HL-60/S4 (cell line): Measurements from ENCODE around the gene DIPK1B.

Experiments
- in situ Hi-C: fragments of 300-500 bp; cut with MboI; formaldehyde crosslinking; loops from 2 replicates; pipeline ENCODE4 v1.14.3; 2022; ENCODE audit warnings: low sequenced_read_pairs

Gene DIPK1B

DNA sequence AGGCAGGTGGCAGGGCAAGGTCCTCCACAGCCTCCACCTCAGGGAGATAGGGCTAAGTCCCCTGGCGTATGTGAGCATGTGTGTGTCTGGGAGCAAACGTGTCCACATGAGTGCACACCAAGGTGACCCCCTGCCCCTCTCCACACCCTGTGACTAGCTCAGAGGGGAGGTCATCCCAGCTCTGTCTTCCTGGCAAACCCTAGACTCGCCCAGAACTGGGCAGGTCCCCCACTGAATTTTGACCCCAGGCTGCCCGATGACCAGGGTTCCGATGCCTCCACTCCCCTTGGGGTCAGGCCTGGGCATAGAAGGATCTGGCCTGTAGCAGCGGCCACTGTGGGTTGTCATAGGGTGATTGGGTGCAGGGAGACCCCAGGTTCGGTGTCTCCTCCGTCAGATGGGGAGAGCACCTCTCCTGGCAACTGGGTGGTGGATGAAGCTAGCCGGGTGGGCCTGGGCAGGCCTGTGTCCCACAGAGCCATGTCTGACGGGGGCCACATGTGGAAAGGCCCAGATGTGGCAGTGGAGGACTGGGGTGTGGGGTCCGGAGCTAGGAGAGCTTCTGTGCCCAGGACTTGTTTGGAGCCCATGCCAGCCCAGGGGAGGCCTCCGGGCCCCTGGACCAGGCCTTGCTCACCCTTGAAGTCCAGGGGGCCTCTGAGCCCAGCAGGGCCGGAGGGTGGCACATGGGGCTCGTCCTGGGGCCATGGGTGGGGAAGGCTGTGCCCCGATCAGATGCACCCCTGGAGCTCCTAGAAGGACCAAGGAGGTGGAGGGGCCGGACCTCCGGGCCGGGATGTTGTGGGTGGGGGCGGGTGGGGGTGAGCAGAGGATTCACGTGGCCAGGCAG, 6.2 kb downstream of the DIPK1B start:
- in situ Hi-C loops: no loop called here

DNA sequence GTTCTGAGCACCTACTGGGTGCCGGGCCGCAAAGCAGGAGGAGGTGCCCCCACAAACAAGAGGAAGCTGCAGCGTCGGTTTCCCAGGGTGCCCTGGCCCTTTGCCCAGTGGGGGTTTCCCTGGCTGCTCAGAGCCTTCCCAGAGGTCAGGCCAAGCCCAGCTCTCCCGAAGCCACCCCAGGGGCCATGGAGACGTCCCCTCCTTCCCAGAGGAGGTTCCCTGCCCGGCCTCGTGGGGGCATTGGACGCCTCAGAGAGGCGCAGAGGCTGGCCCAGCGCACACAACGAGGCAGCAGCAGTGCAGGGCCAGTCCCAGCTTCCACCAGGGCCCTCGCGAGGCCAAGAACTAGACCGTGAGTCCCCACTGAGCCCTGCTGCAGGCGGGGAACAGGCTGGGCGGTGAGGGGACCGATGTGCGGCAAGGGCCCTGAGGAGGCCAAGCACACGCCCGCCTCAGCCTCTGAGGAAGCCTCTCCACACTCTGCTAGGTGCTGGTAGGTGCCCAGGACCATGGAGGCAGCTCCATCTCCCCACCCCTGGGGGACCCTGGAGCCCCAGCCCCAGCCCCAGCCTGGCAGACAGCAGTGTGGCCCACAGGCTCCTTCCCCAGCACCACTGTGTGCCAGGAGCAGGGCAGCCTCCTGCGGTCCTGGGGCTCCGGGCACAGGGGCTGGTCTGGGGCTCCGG, 7.0 kb downstream of the DIPK1B start:
- in situ Hi-C loops: no loop called here

DNA sequence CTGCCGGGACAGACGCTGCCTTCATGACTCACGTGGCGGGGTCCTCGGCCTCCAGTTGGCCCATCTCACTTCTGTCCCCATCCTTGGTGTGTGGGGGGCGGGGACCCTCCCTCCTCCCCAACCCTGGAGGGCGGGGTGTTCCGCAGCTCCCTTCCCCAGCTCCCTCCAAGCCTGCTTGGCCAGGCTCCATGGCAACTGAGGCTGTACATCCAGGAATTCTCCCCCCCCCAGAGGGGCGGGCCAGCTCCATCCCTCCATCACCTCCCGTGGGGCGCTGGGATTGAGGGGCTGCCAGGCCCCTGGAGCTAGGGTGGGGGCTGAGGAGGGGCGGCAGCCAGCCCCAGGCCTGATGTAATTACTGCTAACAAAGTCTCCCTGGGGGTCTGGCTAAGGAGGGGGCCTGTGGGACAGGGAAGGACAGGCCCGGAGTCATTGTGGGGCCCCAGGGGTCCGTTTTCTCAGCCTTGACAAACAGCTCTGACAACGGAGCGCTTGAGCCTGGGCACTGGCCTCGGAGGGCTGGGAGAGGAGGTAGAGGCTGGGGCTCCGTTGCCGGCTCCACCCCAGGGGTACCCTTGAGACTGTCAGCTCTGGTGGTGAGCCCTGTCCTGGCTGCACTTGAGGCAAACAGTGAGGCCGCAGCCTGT, 8.0 kb downstream of the DIPK1B start:
- in situ Hi-C loops: no loop called here

DNA sequence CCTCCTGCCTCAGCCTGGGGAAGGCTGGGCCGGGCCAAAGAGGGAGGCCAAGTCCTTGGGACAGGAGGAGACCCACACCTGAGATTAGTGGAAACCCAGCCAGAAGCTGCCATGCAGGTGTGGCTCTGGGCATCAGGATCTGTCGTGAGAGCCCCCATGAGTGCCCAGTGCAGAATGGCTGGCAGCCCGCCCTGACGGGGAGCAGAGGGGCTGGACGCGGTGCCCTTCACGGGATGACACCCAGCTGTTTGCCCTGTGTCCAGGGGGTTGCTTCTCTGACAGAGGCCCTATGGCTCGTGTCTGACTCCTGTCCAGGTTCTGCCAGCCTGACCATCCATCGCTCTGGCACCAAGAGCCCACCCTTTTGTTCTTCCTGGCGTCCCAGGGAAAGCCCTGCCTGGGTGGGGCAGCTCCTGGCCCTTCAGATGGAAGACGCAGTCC, 8.5 kb downstream of the DIPK1B start:
- in situ Hi-C loops: no loop called here

DNA sequence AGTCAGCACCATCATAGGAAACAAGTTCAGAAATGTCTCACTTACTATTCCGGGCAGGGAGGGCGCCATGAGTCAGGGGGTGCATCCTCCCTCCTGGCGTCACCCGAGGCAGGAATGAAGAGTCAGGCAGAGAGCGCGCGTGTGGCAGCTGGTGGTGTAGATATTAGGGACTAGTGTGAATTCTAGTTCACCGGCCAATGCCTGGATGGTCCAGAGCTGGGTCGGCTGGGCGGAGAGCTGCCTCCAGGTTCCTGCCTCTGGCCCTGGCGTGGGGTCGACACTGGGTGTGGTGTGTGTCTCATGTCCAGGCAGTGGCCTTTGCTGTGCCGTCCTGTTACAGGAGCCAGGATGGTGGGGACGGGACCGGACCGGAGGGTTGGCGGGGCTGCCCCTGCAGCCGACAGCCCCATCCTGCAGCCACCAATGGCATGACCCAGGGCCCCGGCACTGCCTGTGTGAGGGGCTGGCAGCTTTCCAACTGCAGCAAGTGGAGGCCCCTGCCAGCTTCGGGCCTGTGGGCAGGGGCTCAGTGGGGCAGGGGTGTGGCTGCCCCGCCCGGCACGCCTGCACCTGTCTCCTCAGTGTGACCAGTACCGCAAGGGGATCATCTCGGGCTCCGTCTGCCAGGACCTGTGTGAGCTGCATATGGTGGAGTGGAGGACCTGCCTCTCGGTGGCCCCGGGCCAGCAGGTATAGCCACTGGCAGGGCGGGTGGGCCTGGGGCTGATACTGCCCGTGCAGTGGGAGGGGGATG, 9.1 kb downstream of the DIPK1B start:
- in situ Hi-C loops: no loop called here

DNA sequence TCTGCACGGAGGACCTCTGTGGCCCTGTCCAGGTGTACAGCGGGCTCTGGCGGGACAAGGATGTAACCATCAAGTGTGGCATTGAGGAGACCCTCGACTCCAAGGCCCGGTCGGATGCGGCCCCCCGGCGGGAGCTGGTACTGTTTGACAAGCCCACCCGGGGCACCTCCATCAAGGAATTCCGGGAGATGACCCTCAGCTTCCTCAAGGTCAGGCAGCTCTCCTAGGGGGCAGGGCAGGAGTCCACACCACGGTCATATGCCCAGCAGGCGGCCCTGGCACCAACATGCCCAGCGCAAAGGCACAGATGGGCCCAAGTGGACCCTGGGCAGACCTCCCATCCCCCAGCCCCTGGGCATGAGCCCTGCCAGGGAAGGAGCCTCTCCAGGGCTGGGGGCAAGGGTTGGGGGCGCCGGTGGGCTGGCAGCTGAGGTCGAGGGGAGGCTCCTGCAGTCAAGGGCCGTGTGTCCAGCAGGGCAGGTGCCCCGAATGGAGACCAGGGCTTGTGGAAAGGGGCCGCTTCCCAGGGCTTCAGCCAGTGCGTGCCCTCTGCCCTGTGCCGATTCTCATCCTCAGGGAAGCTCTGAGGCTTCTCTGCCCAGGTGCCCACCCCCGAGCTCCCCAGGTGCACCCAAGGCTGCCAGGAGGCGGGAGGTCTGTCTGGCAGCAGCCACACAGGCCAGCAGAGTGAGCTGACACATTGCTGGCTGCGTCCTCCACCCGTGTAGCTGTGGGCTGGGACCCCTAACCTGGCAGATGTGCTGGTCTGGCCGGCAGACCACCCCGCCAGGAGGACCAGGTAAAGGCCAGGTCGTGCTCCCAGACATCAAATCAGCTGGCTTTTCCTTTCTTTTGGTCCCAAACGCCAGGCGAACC, 10.0 kb downstream of the DIPK1B start:
- in situ Hi-C loops: no loop called here

DNA sequence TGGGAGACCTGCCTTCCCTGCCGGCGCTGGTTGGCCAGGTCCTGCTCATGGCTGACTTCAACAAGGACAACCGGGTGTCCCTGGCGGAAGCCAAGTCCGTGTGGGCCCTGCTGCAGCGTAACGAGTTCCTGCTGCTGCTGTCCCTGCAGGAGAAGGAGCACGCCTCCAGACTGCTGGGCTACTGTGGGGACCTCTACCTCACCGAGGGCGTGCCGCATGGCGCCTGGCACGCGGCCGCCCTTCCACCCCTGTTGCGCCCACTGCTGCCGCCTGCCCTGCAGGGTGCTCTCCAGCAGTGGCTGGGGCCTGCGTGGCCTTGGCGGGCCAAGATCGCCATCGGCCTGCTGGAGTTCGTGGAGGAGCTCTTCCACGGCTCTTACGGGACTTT, 10.6 kb downstream of the DIPK1B start:
- in situ Hi-C loops: no loop called here

DNA sequence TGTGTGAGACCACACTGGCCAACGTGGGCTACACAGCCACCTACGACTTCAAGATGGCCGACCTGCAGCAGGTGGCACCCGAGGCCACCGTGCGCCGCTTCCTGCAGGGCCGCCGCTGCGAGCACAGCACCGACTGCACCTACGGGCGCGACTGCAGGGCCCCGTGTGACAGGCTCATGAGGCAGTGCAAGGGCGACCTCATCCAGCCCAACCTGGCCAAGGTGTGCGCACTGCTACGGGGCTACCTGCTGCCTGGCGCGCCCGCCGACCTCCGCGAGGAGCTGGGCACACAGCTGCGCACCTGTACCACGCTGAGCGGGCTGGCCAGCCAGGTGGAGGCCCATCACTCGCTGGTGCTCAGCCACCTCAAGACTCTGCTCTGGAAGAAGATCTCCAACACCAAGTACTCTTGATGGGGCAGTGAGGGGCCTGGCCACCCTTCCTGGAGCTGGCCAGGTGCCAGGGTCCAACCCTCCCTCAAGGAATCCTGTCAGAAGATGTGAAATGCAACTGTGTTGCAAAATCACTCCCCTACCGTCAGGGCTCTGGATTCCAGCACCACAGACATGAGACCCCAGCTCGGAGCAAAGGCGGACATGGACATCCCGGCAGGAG, 11.1 kb downstream of the DIPK1B start:
- in situ Hi-C loops: no loop called here

DNA sequence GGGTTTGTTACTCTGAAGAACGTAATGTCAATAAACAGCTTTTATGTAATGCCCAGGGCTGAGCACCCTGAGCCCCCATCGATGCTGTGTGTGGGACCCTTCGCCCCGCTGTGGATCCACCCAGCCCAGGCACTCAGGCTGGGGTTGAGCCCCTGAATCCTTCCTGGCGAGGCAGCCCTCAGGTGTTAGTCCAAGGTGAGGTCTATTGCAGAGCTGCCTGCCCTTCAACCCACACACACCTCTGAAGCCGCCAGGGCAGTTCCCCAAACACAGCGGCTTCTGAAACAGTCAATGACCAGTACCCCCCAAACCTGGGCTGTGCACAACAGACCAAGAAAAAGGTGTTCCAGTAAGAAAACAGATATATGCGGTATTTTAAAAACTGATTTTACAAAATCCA, 11.6 kb downstream of the DIPK1B start:
- in situ Hi-C loops: no loop called here

DNA sequence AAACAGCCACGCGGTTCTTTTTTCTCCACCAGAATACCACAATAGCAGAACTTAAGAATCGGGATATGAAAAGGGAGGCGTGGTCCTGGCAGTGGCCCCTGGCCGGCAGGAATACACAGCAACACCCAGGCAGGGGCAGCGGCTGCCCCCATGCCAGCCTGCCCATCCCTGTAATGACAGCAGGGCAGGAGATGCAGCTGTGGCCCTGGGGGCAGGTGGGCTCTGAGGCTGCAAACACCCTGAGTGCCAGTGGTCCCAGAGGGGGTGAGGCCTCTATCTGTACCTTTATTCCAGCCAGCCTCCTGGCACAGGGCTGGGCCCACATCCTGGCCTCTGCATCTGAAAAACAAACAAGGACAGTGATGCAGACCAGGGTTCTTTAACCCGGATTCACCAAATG, 12.4 kb downstream of the DIPK1B start:
- in situ Hi-C loops: no loop called here

DNA sequence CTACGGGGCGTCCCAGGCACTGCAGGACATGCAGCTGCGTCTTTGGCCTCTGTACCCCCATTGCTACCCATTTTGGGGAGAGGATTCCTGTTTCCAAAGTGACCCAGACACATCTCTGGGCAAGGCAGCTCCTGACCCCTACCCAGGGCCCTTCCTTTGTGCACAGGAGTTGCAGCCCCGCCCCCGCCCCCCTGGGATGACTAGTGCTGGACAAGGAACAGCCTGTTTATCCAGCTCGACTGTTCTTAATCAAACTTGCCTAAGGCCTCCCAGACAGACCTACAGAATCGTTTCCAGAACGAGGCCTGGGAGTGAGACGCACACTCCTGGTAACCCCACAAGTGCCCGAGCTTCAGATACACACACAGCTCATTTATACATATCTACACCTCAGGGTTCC, 13.2 kb downstream of the DIPK1B start:
- in situ Hi-C loops: no loop called here

DNA sequence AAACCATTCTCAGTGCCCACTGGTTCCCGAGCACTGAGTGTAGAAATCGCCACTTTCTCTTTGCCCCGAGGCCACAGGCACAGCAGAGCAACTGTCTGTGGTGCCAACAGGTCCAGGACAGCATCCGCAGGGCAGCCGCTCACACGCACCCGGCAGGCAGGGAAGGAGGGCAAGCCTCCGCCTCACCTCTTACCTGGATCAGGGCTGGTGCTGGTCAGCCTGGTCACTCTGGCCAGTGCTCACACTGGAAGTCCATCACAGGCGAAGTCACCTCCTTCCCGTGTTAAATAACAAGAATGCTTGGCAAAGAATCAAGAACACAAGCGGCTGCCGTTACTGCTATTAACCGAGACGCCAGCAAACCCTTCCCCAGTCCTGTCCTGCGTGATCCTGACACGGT, 13.7 kb downstream of the DIPK1B start:
- in situ Hi-C loops: no loop called here

DNA sequence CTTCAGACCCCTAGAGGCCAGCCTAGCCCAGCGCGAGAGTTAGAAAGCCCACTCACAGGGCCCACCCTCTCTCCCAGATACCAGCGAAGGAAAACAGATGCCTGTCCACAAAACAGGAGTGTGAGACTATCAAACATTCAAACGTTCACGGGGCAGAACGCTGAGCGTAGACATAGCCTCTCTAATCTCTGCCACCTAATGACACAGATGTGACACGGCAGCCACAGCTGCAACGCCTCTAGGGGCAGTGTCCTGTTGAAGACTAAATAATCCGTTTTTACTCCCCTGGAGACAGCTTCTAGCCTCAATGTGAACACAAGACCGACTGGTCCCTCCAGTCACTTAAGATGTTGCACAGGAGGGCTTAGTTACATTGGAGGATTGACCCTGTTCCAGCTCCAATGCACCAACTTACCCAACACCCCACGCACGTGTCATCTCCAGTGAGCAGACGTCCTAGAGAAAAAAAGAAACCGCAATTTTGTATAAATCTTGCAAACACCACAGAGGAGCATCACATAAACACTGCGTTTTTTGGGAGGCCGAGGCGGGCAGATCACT, 14.3 kb downstream of the DIPK1B start:
- in situ Hi-C loops: no loop called here

DNA sequence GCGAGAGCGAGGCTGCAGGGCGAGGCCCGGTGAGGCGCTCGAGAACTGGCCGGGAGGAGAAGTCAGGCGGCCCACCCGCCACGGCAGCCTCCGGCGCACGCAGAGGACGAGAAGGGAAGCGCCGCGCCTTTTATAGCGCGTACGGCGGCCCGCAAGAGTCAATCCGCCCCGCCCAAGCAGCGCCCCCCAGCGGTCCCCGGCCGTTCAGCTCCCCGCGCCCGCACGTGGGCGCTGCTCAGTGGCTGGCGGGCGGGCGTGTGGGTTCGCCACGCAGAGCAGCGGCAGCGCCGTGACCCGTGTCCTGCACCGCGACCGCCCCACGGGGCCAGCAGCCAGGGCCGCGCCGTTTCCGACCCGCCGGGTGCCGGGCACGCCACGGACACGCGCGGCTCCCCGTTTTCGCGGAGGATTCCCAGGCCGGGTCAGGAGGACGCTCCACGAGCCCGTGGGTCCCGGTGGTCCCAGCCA, 15.7 kb downstream of the DIPK1B start:
- in situ Hi-C loops: no loop called here

DNA sequence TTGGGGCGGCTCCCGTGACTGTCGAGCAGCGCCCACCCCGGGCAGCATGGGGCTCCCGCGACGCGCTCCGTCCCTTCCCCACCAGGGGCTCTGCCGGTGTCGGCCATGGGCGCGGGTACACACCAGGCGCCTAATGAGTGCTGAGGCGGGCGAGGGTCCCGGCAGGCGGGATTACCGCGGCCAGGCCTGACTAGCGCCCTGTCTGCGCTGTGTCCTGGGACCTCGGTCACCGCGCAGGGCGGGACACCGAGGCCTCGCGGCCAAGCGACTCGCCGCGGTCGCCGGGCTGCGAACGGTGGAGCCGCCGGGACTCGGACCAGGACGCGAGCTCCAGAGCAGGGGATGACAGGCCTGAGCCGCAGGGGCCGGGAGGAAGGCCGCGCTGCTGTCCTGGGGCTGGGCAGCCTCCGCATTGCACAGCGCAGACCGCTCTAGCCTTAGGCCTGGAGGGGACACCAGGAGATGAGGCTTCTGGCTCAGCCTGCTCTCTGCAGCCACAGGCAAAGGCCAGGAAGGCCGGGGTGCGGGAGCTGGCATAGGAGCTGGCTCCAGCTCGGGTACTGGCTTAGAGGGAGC, 16.3 kb downstream of the DIPK1B start:
- in situ Hi-C loops: no loop called here

DNA sequence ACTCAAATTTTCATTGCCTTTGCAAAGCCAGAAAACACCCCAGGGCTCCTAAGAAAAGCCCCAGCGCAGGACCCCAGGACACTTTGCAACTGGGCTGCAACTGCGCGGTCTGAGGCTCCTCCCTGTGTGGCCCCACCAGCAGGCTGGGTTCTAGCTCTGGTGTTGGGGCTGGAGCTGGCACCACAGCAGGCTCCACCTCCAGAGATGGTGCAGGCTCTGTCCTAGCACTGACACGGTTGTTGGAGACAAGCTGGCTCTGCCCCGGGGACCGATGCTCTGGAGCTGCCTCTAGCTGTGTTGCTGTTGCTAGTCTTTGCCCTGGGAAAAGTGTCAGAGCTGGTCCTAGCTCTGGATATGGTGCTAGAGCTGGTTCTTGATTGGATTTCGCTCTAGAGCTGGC, 16.8 kb downstream of the DIPK1B start:
- in situ Hi-C loops: no loop called here

DNA sequence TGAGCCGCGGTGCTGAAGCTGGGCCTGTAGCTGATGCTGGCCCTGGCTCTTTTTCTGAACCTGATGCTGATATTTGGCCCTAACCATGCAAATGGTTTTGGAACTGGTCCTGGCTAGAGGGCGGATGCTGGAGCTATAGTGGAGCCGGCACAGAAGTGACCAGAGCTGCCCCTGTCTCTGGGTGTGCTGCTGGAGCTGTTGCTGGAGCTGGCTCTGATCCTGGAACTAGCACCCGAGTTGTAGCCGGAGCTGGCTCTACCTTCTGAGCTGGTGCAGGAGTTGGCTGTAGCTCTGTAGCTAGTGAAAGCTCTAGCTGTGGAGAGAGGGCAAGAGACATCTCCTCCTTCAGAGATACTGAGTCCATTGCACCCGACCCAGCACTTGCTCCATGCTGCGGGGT, 17.6 kb downstream of the DIPK1B start:
- in situ Hi-C loops: no loop called here

DNA sequence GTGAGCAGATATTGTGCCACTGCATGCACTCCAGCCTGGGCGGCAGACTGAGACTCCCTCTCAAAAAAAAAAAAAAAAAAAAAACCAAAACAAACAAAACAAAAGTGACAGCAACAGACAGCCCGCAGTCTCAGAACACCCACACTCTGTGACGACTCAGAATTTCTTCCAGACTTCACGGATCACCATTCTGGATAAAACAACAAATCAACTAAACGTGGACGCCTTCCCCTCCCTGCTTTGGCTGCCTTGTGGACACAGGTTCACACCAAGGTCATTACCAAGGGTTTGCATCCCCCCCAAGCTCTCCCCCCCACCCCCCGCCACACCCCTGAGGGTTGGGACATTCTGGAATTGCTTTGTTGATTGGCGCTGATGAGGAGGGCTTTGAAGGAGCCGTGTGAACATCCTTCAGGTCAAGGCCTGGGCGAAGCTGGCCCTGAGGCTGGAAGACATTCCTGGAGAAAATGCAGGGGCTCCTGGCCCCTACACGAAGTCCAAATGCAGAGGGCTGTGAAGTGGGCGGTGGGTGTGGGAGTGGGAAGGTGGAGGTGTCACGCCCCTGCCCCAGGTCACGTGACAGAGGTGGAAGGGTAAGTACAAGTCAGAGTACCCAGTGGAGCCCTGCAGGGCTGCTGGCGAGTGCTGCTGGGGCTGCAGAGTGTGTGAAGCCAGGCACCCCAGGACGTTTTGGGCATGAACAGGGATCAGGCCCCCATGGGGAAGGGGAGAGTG, 20.2 kb downstream of the DIPK1B start:
- in situ Hi-C loops: no loop called here
